Amniotic stem cell (primary cell): ENCODE results near the gene PHC3.

Experiments
- DNase-seq: peaks from one replicate; lab custom pipeline; 2025; lab: John Stamatoyannopoulos, UW

The PHC3 gene

GRCh38 chr3:170043506-170043905, 138.0 kb downstream of the PHC3 start:
- DNase-seq, result no peak

DNA sequence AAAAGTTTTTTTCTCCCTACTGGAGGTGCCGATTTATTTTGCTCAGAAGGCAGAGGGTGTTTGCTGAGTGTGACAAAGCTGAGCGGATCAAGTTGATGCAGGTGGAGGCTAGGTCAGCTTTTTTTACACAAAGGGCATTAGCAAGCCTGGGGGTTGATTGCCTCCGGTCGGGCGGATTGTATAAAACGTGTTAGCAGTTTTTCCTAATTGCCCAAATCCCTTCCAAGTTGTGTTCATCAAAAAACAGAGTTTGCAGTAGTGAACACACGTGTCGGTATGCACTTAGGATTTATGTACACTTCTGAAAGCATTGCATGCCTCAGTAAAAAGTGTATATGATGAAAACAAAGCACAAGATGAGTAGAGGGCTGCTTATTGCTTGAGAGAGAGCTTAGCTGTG, 141.1 kb downstream of the PHC3 start:
- DNase-seq, result no peak

- no peak for DNase-seq
Measured at GRCh38 chr3:170038434-170039110, 143.0 kb downstream of the PHC3 start.
